ENCODE measurements around the gene OTUD3.
A peak's percentile ranks its signal among the peaks of the same experiment; 100 is the strongest.
"Not testable (repeated sequence)": the region's sequence is repeated elsewhere in the genome, so short reads cannot be mapped to it uniquely, and the experiment has no call there.

The OTUD3 gene, protein sequence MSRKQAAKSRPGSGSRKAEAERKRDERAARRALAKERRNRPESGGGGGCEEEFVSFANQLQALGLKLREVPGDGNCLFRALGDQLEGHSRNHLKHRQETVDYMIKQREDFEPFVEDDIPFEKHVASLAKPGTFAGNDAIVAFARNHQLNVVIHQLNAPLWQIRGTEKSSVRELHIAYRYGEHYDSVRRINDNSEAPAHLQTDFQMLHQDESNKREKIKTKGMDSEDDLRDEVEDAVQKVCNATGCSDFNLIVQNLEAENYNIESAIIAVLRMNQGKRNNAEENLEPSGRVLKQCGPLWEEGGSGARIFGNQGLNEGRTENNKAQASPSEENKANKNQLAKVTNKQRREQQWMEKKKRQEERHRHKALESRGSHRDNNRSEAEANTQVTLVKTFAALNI

DNA sequence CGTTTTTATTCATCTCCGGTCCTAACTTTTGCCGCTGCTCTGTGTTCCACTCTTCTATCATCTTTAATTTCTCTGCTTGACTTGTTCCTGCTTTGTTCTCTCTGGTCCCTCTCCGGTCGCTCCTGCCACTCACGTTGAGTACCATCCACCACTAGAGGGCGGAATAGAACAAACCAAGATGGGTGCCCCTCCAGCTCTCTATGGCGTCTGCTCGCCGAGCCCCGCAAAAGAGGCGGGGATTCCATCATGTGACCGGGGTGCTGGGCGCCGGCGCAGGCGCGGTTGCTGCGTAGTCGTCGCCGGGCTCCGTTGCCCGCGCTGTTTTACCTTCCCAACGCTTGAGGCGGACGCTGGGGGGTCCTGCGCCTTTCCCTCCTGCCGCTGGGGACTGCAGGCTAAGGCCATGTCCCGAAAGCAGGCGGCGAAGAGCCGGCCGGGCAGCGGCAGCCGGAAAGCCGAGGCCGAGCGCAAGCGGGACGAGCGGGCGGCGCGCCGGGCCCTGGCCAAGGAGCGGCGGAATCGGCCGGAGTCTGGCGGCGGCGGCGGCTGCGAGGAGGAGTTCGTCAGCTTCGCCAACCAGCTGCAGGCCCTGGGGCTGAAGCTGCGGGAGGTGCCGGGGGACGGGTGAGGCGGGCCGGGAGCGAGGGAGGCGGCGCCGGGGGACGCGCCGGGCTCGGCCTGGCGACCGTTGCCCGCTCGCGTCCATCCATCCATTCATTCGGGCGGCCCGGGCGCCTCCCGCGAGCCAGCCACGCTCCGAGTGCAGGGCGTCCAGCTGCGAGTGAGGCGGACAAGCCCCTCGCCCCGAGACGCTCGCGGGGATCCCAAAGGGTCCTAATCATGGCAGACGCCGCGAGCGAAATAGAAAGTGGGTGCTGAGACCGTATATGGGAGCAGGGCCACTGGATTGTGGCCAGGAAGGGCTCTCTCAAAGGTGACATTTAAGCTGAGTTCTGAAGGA lies at the start of gene OTUD3:
OTUD3 (plus strand) TSS at position 285 of the 961 bp plus-strand sequence; CDS start at position 404, 119 bp downstream.
- DNase-seq: peak; percentile 97

GRCh38 chr1:19835578-19835977 lies 46.6 kb upstream of the OTUD3 start:
- no peak for DNase-seq

DNA sequence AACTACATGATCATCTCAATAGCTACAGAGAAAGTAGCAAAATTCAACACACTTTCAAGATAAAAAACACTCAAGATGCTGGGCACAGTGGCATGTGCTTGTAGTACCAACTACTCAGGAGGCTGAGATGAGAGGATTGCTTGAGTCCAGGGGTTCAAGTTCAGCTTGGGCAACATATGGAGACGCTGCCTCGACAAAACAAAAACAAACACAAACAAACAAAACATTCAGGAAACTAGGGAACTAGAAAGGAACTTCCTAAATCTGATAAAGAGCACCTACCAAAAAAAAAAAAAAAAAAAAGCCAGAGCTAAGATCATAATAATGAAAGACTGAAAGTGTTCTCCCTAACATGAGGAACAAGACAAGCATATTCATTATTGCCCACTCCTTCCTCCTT lies 44.3 kb upstream of the OTUD3 start:
- DNase-seq: no peak

- peak; percentile 25 for DNase-seq
Observed at GRCh38 chr1:19840228-19840627, 42.0 kb upstream of the OTUD3 start.

GRCh38 chr1:19844731-19845495 lies 37.3 kb upstream of the OTUD3 start:
- no peak for DNase-seq

GRCh38 chr1:19845555-19845954 lies 36.6 kb upstream of the OTUD3 start:
- no peak for DNase-seq

GRCh38 chr1:19846338-19846737 lies 35.9 kb upstream of the OTUD3 start:
- no peak for DNase-seq

DNA sequence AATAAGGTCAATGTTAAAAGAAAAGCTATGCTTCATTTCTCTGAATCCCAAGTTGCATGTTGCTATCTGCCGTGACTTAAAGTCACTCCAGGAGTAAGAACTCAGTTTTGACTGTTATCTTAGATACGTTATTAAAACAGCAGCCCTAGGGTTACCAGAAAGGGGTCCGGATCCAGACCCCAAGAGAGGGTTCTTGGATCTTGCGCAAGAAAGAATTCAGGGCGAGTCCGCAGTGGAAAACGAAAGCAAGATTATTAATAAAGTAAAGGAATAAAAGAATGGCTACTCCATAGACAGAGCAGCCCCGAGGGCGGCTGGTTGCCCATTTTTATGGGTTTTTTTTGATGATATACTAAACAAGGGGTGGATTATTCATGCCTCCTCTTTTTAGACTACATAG lies 34.9 kb upstream of the OTUD3 start:
- DNase-seq: not testable (repeated sequence)

- not testable (repeated sequence) for DNase-seq
Observed at GRCh38 chr1:19849307-19849706, 32.9 kb upstream of the OTUD3 start.

DNA sequence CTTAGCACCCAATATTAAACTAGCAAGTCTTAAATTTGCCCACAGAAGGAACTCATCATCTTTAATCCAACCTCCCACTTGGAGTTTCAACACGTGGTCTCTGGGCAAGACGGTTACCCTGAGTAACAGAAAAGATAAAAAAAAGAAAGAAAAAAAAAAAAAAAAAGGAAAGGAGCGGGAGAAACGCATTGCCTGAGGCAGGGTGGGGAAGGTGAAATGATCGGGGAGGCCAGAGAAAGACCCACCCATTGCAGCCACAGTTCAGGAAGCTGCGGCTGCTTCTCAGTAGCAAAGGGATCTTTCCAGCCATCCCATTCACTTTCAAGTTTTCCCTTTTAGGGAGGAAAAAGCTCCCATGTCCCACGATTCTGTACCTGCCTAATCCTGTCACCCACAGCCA lies 32.0 kb upstream of the OTUD3 start:
- DNase-seq: no peak

DNA sequence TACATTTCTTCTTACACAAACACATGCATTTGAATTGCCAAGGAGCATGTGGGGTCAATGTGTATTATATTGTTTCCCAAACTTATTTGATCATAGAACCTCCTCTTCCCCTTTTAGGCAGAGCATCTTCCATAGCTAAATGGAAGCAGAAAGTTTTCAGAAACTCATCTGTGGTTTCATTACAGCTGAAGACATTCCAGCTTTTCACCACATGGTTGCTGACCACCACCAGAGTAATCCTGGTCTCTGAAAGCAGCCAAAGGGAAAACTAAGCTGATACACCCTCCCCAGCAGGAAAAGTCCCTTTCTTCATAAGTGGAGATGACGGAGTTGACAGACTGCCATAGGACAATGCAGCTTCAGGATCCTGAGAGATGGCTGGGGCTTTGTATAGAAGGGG lies 30.2 kb upstream of the OTUD3 start:
- peak; percentile 41 for DNase-seq

GRCh38 chr1:19854866-19855265 lies 27.3 kb upstream of the OTUD3 start:
- no peak for DNase-seq

DNA sequence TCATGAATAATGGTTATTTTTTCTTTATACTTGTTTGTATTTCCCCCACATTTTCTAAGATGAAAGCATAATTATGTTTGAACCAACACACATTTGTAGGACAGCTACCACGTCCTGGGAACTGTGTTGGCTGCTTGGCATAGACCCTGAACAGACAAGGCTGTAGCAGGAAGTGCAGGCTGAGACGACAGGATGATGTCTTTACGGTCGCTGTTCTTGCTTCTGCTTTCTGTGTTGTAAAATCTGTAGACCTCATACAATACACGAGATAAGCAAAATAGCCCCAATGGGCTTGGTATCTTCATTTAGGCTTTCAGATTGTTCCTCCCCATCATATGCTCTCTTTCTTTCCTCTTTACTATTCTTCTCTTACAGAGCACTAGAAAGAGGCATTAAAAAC lies 23.3 kb upstream of the OTUD3 start:
- no peak for DNase-seq

- no peak for DNase-seq
Observed at GRCh38 chr1:19859876-19860275, 22.3 kb upstream of the OTUD3 start.

DNA sequence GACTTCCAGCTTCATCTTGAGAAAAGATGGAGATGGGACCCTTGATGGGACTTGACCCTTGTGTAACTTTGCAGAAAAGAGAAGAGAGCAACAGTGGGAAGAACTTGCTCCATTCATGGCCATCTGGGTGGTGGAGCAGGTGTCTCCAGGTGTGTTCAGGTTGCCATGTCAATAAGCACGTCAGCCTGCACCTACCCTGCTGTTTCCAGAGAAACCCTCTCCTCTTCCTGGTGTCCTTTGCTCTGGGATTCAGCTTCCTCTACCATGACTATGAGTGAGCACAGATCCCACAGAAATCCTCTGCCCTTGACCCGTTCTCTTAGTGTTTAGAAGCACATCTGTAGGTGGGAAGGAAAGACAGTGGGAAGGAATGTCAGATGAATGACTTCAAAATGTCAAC lies 21.8 kb upstream of the OTUD3 start:
- DNase-seq: no peak

- DNase-seq: no peak
Observed at GRCh38 chr1:19861034-19861433, 21.2 kb upstream of the OTUD3 start.

DNA sequence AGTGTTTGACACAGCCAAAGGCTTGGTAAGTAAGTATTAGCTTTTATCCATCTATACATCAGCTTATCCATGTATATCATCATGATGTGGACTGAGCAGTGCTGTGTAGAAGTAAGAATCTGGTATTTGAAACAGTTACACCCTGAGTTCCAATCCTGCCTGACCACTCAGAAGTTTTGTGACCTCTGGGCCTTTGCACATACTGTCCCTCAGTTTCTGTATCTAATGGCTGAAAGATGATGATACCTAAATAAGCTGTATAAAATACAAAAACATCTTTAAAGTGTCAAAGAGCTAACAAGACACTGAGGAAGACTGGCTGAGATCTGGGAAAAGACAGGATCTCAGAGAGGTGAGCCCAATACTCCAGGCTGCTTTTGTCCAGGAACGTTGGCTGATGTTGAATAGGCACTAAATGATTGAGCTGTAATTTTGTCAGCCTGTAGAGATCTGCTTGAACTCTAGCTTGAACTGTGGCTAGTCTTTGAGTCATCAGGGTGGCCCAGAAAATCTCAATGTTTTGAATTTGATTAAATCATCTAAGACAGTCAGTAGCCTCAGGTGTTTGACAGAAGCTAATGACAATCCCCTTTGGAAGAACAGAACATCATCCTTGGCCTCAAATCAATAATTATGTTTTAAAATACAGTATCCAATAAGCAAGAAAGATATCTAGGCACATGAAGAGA lies 20.2 kb upstream of the OTUD3 start:
- no peak for DNase-seq

GRCh38 chr1:19862944-19863343 lies 19.3 kb upstream of the OTUD3 start:
- DNase-seq: no peak

- DNase-seq: no peak
Observed at GRCh38 chr1:19864570-19865160, 17.5 kb upstream of the OTUD3 start.

DNA sequence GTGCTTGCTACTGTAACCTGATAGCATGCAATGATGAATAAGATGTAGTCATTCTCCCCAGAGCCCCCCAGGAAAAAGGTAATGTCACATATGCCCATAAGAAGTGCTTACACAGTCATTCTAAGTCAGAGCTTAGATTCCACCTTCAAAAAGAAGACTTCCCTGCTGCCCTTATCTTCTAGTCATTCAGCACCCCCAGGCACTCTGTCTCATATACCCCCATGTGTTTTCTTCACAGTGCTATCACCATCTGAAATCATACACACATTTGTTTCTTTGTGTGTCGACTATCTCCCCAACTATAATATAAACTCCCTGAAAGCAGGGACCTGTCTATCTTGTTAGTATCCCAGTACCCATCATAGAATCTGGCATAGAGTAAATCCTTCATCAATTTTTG lies 16.2 kb upstream of the OTUD3 start:
- DNase-seq: no peak

DNA sequence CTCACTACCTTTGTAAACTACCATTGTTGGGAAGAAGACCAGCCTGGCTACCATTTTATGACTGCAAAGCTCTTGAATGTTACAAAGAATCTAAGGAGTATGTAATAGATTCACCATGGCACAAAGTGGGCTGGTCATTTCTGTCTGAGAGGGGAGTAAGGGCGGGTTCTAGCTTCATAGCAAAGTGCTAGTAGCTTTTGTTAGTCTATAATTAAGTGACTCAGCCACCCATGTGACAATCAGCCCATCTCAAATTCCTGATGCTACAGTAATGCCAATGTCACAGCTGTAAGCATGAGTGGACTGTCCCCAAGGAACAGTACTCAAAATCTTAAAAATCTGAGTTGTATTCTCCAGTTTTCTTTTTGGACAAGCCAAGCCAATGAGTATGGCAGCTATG lies 15.4 kb upstream of the OTUD3 start:
- DNase-seq: no peak

DNA sequence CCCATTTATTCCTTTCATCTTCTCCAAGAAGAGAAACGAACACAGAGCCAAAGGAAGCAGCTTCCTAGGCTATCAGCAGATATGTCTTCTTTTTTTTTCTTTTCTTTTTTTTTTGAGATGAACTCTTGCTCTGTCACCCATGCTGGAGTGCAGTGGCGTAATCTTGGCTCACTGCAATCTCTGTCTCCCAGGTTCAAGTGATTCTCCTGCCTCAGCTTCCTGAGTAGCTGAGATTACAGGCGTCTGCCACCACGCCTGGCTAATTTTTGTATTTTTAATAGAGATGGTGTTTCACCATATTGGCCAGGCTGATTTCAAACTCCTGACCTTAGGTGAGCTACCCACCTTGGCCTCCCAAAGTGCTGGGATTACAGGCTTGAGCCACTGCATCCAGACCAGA lies 13.6 kb upstream of the OTUD3 start:
- DNase-seq: not testable (repeated sequence)

All from fibroblast of upper back skin (primary cell).